Fibroblast of lung (primary cell): Measurements from ENCODE around the gene FGD4. TPM values are rescaled to one million over a fixed set of nuclear protein-coding genes. Genes with fewer than 3 reads are reported as not detected.

ENCODE experiments used
- DNase-seq, 2 donors: peaks; one replicate each; pipeline versions ENCODE4 v3.0.0 to v3.0.0-alpha.2; 2010; ENCODE audit warnings: low read depth in 2 of 2
- H2AFZ ChIP-seq: 2 replicates; pipeline ENCODE4 v1.5.1; 2012; ENCODE audit warnings: low read length, control low read depth, inconsistent platforms
- H3K27ac ChIP-seq: 2 replicates; pipeline ENCODE4 v1.5.1; 2011; ENCODE audit warnings: low read length, control low read depth; ENCODE audit not compliant: insufficient read depth
- H3K27me3 ChIP-seq: 2 replicates; pipeline ENCODE4 v1.5.1; 2011; ENCODE audit warnings: mild to moderate bottlenecking, low read length; ENCODE audit not compliant: control insufficient read depth, insufficient read depth
- H3K36me3 ChIP-seq: 2 replicates; pipeline ENCODE4 v1.5.1; 2011; ENCODE audit warnings: low read length; ENCODE audit not compliant: control insufficient read depth, insufficient read depth
- H3K4me1 ChIP-seq: 2 replicates; pipeline ENCODE4 v1.5.1; 2011; ENCODE audit warnings: low read length; ENCODE audit not compliant: control insufficient read depth, insufficient read depth; ENCODE audit errors: extremely low read depth
- H3K4me2 ChIP-seq: 2 replicates; pipeline ENCODE4 v1.5.1; 2011; ENCODE audit warnings: low read length, control low read depth; ENCODE audit not compliant: insufficient read depth; ENCODE audit errors: extremely low read depth
- H3K4me3 ChIP-seq, 4 experiments: fragments of 200-600 bp in 1 of 4; sonication (generic) in 1 of 4; replicated peaks in 1 of 4; 2 replicates each; pipeline ENCODE4 v1.5.1; 2011 to 2016; ENCODE audit warnings: low read length in 4 of 4, low read depth in 3 of 4, mild to moderate bottlenecking in 3 of 4, control low read depth in 2 of 4, inconsistent platforms in 1 of 4, mixed read lengths in 1 of 4; ENCODE audit not compliant: insufficient read depth in 1 of 4; ENCODE audit errors: control extremely low read depth in 1 of 4
- H3K79me2 ChIP-seq: 2 replicates; pipeline ENCODE4 v1.5.1; 2012; ENCODE audit warnings: mild to moderate bottlenecking, low read length, inconsistent platforms; ENCODE audit not compliant: control insufficient read depth, insufficient read depth
- H3K9ac ChIP-seq: 2 replicates; pipeline ENCODE4 v1.5.1; 2011; ENCODE audit warnings: mild to moderate bottlenecking, low read length, control low read depth; ENCODE audit not compliant: insufficient read depth
- H3K9me3 ChIP-seq: 2 replicates; pipeline ENCODE4 v1.5.1; 2012; ENCODE audit warnings: low read depth, low read length; ENCODE audit not compliant: control insufficient read depth, insufficient read depth
- H4K20me1 ChIP-seq: 2 replicates; pipeline ENCODE4 v1.5.1; 2011; ENCODE audit warnings: low read length; ENCODE audit not compliant: control insufficient read depth, insufficient read depth; ENCODE audit errors: extremely low read depth
- CTCF ChIP-seq, 2 donors: IDR thresholded peaks in 1 of 2; conservative IDR thresholded peaks in 1 of 2; 1 replicate in 1 of 2; 2 replicates in 1 of 2; pipeline ENCODE4 v1.5.1; 2011 to 2012; ENCODE audit warnings: low read length in 2 of 2, control low read depth in 1 of 2, inconsistent platforms in 1 of 2, low read depth in 1 of 2, mild to moderate bottlenecking in 1 of 2
- EZH2 ChIP-seq: IDR thresholded peaks from 2 replicates; pipeline ENCODE4 v1.5.1; 2012; ENCODE audit warnings: low read length, control low read depth, mild to moderate bottlenecking; ENCODE audit errors: missing control alignments
- polyA plus RNA-seq, 2 donors: library from polyadenylated mRNA; depleted of rRNA in 1 of 2; stranded (reverse) in 1 of 2; unstranded in 1 of 2; fragments of >200 nt; gene quantifications; 2 replicates each; pipeline ENCODE4 v1.2.1, GENCODE V29; 2011 to 2012; ENCODE audit warnings: missing spikeins in 1 of 2
- total RNA-seq: library from RNA; depleted of rRNA; stranded (reverse); fragments of >200 nt; gene quantifications from 2 replicates; pipeline ENCODE4 v1.2.1, GENCODE V29; 2014

The FGD4 gene
- total and polyA plus RNA-seq, 2 donors (not counting 1 experiment from before 2014, with no cell fraction given), result 7.6 to 12.2 TPM

DNA sequence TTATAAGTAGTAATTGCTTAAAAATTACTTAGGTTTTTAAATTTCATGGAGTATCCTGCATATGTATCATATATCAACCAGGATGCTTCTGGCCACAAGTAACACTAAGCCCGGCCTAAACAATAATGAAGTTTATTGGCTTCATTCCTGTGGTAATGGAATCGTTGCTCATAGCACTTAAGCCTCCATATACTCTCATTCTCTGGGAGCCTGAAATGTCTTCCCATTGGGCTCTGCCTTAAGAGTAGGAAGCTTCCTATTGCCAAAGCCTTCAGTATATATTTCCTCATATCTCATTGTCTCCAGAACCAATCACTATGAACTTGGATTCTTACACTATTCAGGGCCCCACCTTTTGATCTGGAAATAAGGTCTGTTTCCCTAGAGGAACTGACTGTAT, 195.9 kb downstream of the FGD4 start:
- TF ChIP-seq EZH2 (no peak), CTCF (conservative IDR thresholded peaks at IDR 0.05 in 1 of 2, IDR thresholded peaks at IDR 0.05 in 1 of 2; ENCODE audit: low read depth in 1 of 2, low read length in 2 of 2) (no peak)
- H3K4me2 ChIP-seq, result no peak overlapping the region
- DNase-seq, result peak; percentile 46 to 75
- H3K4me3 ChIP-seq, result no peak overlapping the region
- no peaks in the 10 kb centered on the region for H3K79me2 ChIP-seq
- H3K9ac ChIP-seq, result no peak overlapping the region
- H4K20me1 ChIP-seq, result no peaks in the 10 kb centered on the region
- no peak overlapping the region for H3K27ac ChIP-seq
- no peak overlapping the region for H2AFZ ChIP-seq
- H3K36me3 ChIP-seq, result no peaks in the 10 kb centered on the region
- no peaks in the 10 kb centered on the region for H3K4me1 ChIP-seq
- H3K27me3 ChIP-seq, result no peaks in the 10 kb centered on the region
- no peaks in the 10 kb centered on the region for H3K9me3 ChIP-seq

DNA sequence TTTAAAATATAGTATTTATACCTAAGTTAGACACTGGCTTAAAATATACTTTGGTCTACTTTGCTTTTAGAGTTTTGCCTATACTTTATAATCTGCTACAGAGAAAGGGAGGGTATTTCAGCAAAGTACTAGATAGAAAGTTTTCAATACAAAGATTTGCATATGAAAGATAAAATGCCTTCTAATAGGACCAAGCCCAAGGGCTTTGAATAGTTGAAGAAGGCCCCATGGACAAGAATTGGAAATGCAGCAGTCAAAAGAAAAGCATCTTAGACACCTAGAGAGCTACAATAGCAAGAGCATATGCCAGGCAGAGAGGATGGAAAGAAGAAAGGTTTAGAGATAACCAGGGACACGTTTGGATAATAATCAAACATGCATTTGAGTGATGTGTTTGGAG, 196.7 kb downstream of the FGD4 start:
- Histone ChIP-seq H3K27ac (no peak overlapping the region), H3K4me1 (no peaks in the 10 kb centered on the region), H3K9me3 (no peaks in the 10 kb centered on the region), H3K4me3 (no peak overlapping the region), H3K27me3 (no peaks in the 10 kb centered on the region), H3K36me3 (peaks cover 1% of the 10 kb centered on the region), H3K79me2 (no peaks in the 10 kb centered on the region), H3K4me2 (no peak overlapping the region), H2AFZ (no peak overlapping the region), H3K9ac (no peak overlapping the region), H4K20me1 (no peaks in the 10 kb centered on the region)
- DNase-seq, result no peak
- no peak for TF ChIP-seq EZH2
- no peak for TF ChIP-seq CTCF (conservative IDR thresholded peaks at IDR 0.05 in 1 of 2, IDR thresholded peaks at IDR 0.05 in 1 of 2; ENCODE audit: low read depth in 1 of 2, low read length in 2 of 2)

- Histone ChIP-seq H3K27ac (no peak overlapping the region), H3K9me3 (no peaks in the 10 kb centered on the region), H3K4me2 (no peak overlapping the region), H3K9ac (no peak overlapping the region), H2AFZ (no peak overlapping the region), H3K4me3 (no peak overlapping the region), H3K36me3 (peaks cover 1% of the 10 kb centered on the region), H3K27me3 (no peaks in the 10 kb centered on the region), H3K79me2 (no peaks in the 10 kb centered on the region), H4K20me1 (no peaks in the 10 kb centered on the region), H3K4me1 (no peaks in the 10 kb centered on the region)
- no peak for DNase-seq
- no peak for TF ChIP-seq EZH2
- TF ChIP-seq CTCF (conservative IDR thresholded peaks at IDR 0.05 in 1 of 2, IDR thresholded peaks at IDR 0.05 in 1 of 2; ENCODE audit: low read depth in 1 of 2, low read length in 2 of 2), result no peak
Observed at GRCh38 chr12:32598688-32599087, 199.3 kb downstream of the FGD4 start.
